OCI-LY3 (cell line): Measurements from ENCODE around the gene MAP2.

Experiments
- H2AFZ ChIP-seq: fragments of 200-600, 300-600 bp; shearing (Covaris generic); 2 replicates; pipeline ENCODE4 v1.6.0; 2014; ENCODE audit warnings: antibody characterized with exemption, low read depth, low read length
- H3K27ac ChIP-seq: fragments of 200-600, 300-600 bp; sonication (generic); 2 replicates; pipeline ENCODE4 v1.5.1; 2014; ENCODE audit warnings: mild to moderate bottlenecking, low read length, moderate library complexity, mixed read lengths
- H3K27me3 ChIP-seq: fragments of 200-600, 300-600 bp; sonication (generic); 2 replicates; pipeline ENCODE4 v1.6.1; 2014; ENCODE audit warnings: low read depth, low read length, mixed read lengths
- H3K36me3 ChIP-seq: fragments of 200-600, 300-600 bp; sonication (generic); replicated peaks from 2 replicates; pipeline ENCODE3; 2014; ENCODE audit warnings: low read depth, low read length, mixed read lengths
- H3K4me1 ChIP-seq: fragments of 300-600, 200-600 bp; sonication (generic); 2 replicates; pipeline ENCODE4 v1.6.1; 2014; ENCODE audit warnings: low read length, mixed read lengths
- H3K4me2 ChIP-seq: fragments of 200-600, 300-600 bp; sonication (generic); 2 replicates; pipeline ENCODE4 v1.6.1; 2014; ENCODE audit warnings: low read length, mixed read lengths
- H3K4me3 ChIP-seq: fragments of 300-600, 200-600 bp; sonication (generic); 2 replicates; pipeline ENCODE4 v1.5.1; 2014; ENCODE audit warnings: antibody characterized with exemption, mild to moderate bottlenecking, low read length, moderate library complexity
- H3K79me2 ChIP-seq: fragments of 300-600, 200-600 bp; shearing (Covaris generic); 2 replicates; pipeline ENCODE4 v1.6.1; 2014; ENCODE audit warnings: mild to moderate bottlenecking, low read length, mixed read lengths
- H3K9ac ChIP-seq: fragments of 300-600, 200-600 bp; shearing (Covaris generic); 2 replicates; pipeline ENCODE4 v1.6.0; 2014; ENCODE audit warnings: mild to moderate bottlenecking, low read length, moderate library complexity
- H3K9me3 ChIP-seq: fragments of 200-600, 300-600 bp; shearing (Covaris generic); 2 replicates; pipeline ENCODE4 v1.6.1; 2014; ENCODE audit warnings: low read length, mixed read lengths; ENCODE audit not compliant: insufficient read depth
- H4K20me1 ChIP-seq: fragments of 200-600, 300-600 bp; sonication (generic); 2 replicates; pipeline ENCODE4 v1.6.1; 2016; ENCODE audit warnings: low read length, mixed read lengths; ENCODE audit not compliant: insufficient read depth
- CTCF ChIP-seq: fragments of 200-600, 300-600 bp; sonication (generic); IDR thresholded peaks from 2 replicates; pipeline ENCODE4 v1.5.1; 2014; ENCODE audit warnings: antibody characterized with exemption, low read length, low read depth
- EZH2phosphoT487 ChIP-seq: fragments of 200-600 bp; shearing (Covaris generic); IDR thresholded peaks from 2 replicates; pipeline ENCODE4 v1.6.1; 2018; ENCODE audit warnings: antibody characterized with exemption, mixed run types, low read depth

Gene MAP2

GRCh38 chr2:209495855-209496585 is 72.2 kb downstream of the MAP2 start:
- H3K79me2 ChIP-seq = no peaks in the 10 kb centered on the region
- H3K4me3 ChIP-seq = no peak overlapping the region
- TF ChIP-seq CTCF (no peak), EZH2phosphoT487 (no peak)
- no peaks in the 10 kb centered on the region for H3K9me3 ChIP-seq
- H4K20me1 ChIP-seq = no peaks in the 10 kb centered on the region
- H3K27me3 ChIP-seq = no peaks in the 10 kb centered on the region
- H3K4me1 ChIP-seq = peaks cover 7% of the 10 kb centered on the region; the same call in 1 of the 2 replicates
- no peak overlapping the region for H2AFZ ChIP-seq
- H3K9ac ChIP-seq = no peak overlapping the region
- no peak overlapping the region for H3K27ac ChIP-seq
- H3K4me2 ChIP-seq = no peak overlapping the region
- H3K36me3 ChIP-seq = no peaks in the 10 kb centered on the region

- H3K79me2 ChIP-seq = no peaks in the 10 kb centered on the region
- no peak overlapping the region for H2AFZ ChIP-seq
- H3K4me3 ChIP-seq = no peak overlapping the region
- no peak overlapping the region for H3K27ac ChIP-seq
- peaks cover 7% of the 10 kb centered on the region; the same call in 1 of the 2 replicates for H3K4me1 ChIP-seq
- H3K36me3 ChIP-seq = no peaks in the 10 kb centered on the region
- H3K9ac ChIP-seq = no peak overlapping the region
- no peaks in the 10 kb centered on the region for H4K20me1 ChIP-seq
- H3K4me2 ChIP-seq = no peak overlapping the region
- no peaks in the 10 kb centered on the region for H3K9me3 ChIP-seq
- H3K27me3 ChIP-seq = no peaks in the 10 kb centered on the region
- no peak for TF ChIP-seq CTCF
- no peak for TF ChIP-seq EZH2phosphoT487
Measured at GRCh38 chr2:209496586-209496982, 72.7 kb downstream of the MAP2 start.

- Histone ChIP-seq H3K4me2 (no peak overlapping the region), H3K4me3 (no peak overlapping the region), H2AFZ (no peak overlapping the region), H3K4me1 (peaks cover 7% of the 10 kb centered on the region; the same call in 1 of the 2 replicates), H3K9me3 (no peaks in the 10 kb centered on the region), H3K9ac (no peak overlapping the region), H3K27ac (no peak overlapping the region), H3K27me3 (no peaks in the 10 kb centered on the region), H4K20me1 (no peaks in the 10 kb centered on the region), H3K36me3 (no peaks in the 10 kb centered on the region), H3K79me2 (no peaks in the 10 kb centered on the region)
- TF ChIP-seq EZH2phosphoT487 (no peak), CTCF (no peak)
Measured at GRCh38 chr2:209498614-209499013, 74.8 kb downstream of the MAP2 start.

- no peak overlapping the region for H3K27ac ChIP-seq
- no peak overlapping the region for H3K4me3 ChIP-seq
- peaks cover 7% of the 10 kb centered on the region; the same call in 1 of the 2 replicates for H3K4me1 ChIP-seq
- no peaks in the 10 kb centered on the region for H3K9me3 ChIP-seq
- no peaks in the 10 kb centered on the region for H3K79me2 ChIP-seq
- no peaks in the 10 kb centered on the region for H3K27me3 ChIP-seq
- H2AFZ ChIP-seq = no peak overlapping the region
- H4K20me1 ChIP-seq = no peaks in the 10 kb centered on the region
- H3K36me3 ChIP-seq = no peaks in the 10 kb centered on the region
- no peak overlapping the region for H3K4me2 ChIP-seq
- H3K9ac ChIP-seq = no peak overlapping the region
- no peak for TF ChIP-seq EZH2phosphoT487
- TF ChIP-seq CTCF = no peak
Measured at GRCh38 chr2:209499069-209499468, 75.2 kb downstream of the MAP2 start.
